ENCODE results near the gene ADGRA1. TPM values are rescaled to one million over a fixed set of nuclear protein-coding genes. Genes with fewer than 3 reads are reported as not detected.

The ADGRA1 gene
- total RNA-seq, 4 donors from 2014 or later, result 0.32 TPM; not detected in 3

- no peak for ATAC-seq (ENCODE audit: low FRiP score)
- no peak for TF ChIP-seq CTCF (IDR thresholded peaks at IDR 0.05)
- no peak for DNase-seq (ENCODE audit: low spot score)
Observed at GRCh38 chr10:133082685-133083421, 4.9 kb upstream of the ADGRA1 start.

GRCh38 chr10:133083422-133084100 is 4.2 kb upstream of the ADGRA1 start:
- no peak for TF ChIP-seq CTCF (IDR thresholded peaks at IDR 0.05)
- DNase-seq (ENCODE audit: low spot score) (no peak), ATAC-seq (ENCODE audit: low FRiP score) (no peak)

GRCh38 chr10:133084491-133084890 is 3.2 kb upstream of the ADGRA1 start:
- ATAC-seq (ENCODE audit: low FRiP score), result no peak
- DNase-seq (ENCODE audit: low spot score), result no peak
- no peak for TF ChIP-seq CTCF (IDR thresholded peaks at IDR 0.05)

GRCh38 chr10:133085251-133086125 is 2.2 kb upstream of the ADGRA1 start:
- no peak for TF ChIP-seq CTCF (IDR thresholded peaks at IDR 0.05)
- DNase-seq (ENCODE audit: low spot score), result no peak

GRCh38 chr10:133086247-133086646 is 1.5 kb upstream of the ADGRA1 start:
- ATAC-seq (ENCODE audit: low FRiP score) (no peak), DNase-seq (ENCODE audit: low spot score) (no peak)
- TF ChIP-seq CTCF (IDR thresholded peaks at IDR 0.05), result no peak

More at GRCh38 chr10:133085251-133086125, 2.2 kb upstream of the ADGRA1 start:
- ATAC-seq (ENCODE audit: low FRiP score), result no peak

GRCh38 chr10:133087045-133087678 is 562 bp upstream of the ADGRA1 start:
- ATAC-seq (ENCODE audit: low FRiP score) (no peak), DNase-seq (ENCODE audit: low spot score) (no peak)
- no peak for TF ChIP-seq CTCF (IDR thresholded peaks at IDR 0.05)
